H9 (cell line): ENCODE measurements around the gene FOXJ3. TPM values are rescaled to one million over a fixed set of nuclear protein-coding genes. Genes with fewer than 3 reads are reported as not detected.

ENCODE experiments used
- DNase-seq: peaks from one replicate; pipeline ENCODE4 v3.0.0-alpha.2; 2017
- H2AFZ ChIP-seq: one replicate; pipeline ENCODE4 v1.6.1; 2013; ENCODE audit warnings: mild to moderate bottlenecking, low read length, control low read depth, moderate library complexity
- H2AK5ac ChIP-seq: 2 replicates; pipeline ENCODE4 v1.6.1; 2013; ENCODE audit warnings: low read length, control low read depth, mixed read lengths; ENCODE audit not compliant: insufficient read length
- H2BK120ac ChIP-seq: one replicate; pipeline ENCODE4 v1.6.1; 2013; ENCODE audit warnings: low read depth, mild to moderate bottlenecking, low read length, control low read depth, inconsistent platforms; ENCODE audit not compliant: poor library complexity, severe bottlenecking
- H2BK12ac ChIP-seq: 2 replicates; pipeline ENCODE4 v1.6.1; 2013; ENCODE audit warnings: low read length, control low read depth, mixed read lengths, low read depth; ENCODE audit not compliant: insufficient read length
- H2BK15ac ChIP-seq: 2 replicates; pipeline ENCODE4 v1.6.1; 2013; ENCODE audit warnings: low read depth, low read length, control low read depth
- H2BK20ac ChIP-seq: one replicate; pipeline ENCODE4 v1.6.1; 2013; ENCODE audit warnings: low read depth, mild to moderate bottlenecking, low read length, control low read depth, inconsistent platforms; ENCODE audit not compliant: poor library complexity, severe bottlenecking
- H2BK5ac ChIP-seq: 2 replicates; pipeline ENCODE4 v1.6.1; 2013; ENCODE audit warnings: low read length, control low read depth, mixed read lengths; ENCODE audit not compliant: insufficient read length
- H3K14ac ChIP-seq: 2 replicates; pipeline ENCODE4 v1.6.1; 2013; ENCODE audit warnings: low read length, control low read depth; ENCODE audit not compliant: insufficient read depth
- H3K18ac ChIP-seq: 2 replicates; pipeline ENCODE4 v1.6.1; 2013; ENCODE audit warnings: low read depth, mild to moderate bottlenecking, mixed read lengths, low read length, control low read depth; ENCODE audit not compliant: insufficient read length
- H3K23ac ChIP-seq: 2 replicates; pipeline ENCODE4 v1.6.1; 2013; ENCODE audit warnings: low read length, control low read depth, mixed read lengths, low read depth; ENCODE audit not compliant: insufficient read length
- H3K23me2 ChIP-seq: 2 replicates; pipeline ENCODE4 v1.6.1; 2013; ENCODE audit warnings: low read depth, mild to moderate bottlenecking, mixed read lengths, low read length, control low read depth; ENCODE audit not compliant: insufficient read length, poor library complexity, severe bottlenecking
- H3K27ac ChIP-seq: 2 replicates; pipeline ENCODE4 v1.5.1; 2013; ENCODE audit warnings: low read length, control low read depth, mixed read lengths, low read depth; ENCODE audit not compliant: insufficient read length
- H3K27me3 ChIP-seq: 2 replicates; pipeline ENCODE4 v1.6.1; 2013; ENCODE audit warnings: low read length, control low read depth, inconsistent platforms; ENCODE audit not compliant: insufficient read depth
- H3K4ac ChIP-seq: 2 replicates; pipeline ENCODE4 v1.6.1; 2013; ENCODE audit warnings: low read depth, mild to moderate bottlenecking, control low read depth, inconsistent platforms, low read length, moderate library complexity
- H3K4me1 ChIP-seq: 2 replicates; pipeline ENCODE4 v1.6.1; 2013; ENCODE audit warnings: low read length, control low read depth, inconsistent platforms; ENCODE audit not compliant: insufficient read depth
- H3K4me2 ChIP-seq: 2 replicates; pipeline ENCODE4 v1.6.1; 2013; ENCODE audit warnings: low read length, control low read depth, mixed read lengths; ENCODE audit not compliant: insufficient read length, insufficient read depth
- H3K56ac ChIP-seq: 2 replicates; pipeline ENCODE4 v1.6.1; 2013; ENCODE audit warnings: low read depth, mild to moderate bottlenecking, mixed read lengths, low read length, control low read depth; ENCODE audit not compliant: insufficient read length
- H3K79me1 ChIP-seq: 2 replicates; pipeline ENCODE4 v1.6.1; 2013; ENCODE audit warnings: low read depth, mild to moderate bottlenecking, moderate library complexity, low read length, control low read depth, inconsistent platforms; ENCODE audit not compliant: insufficient read depth, poor library complexity, severe bottlenecking
- H3K79me2 ChIP-seq: 2 replicates; pipeline ENCODE4 v1.6.1; 2013; ENCODE audit warnings: low read length, control low read depth, inconsistent platforms; ENCODE audit not compliant: insufficient read depth
- H3K9ac ChIP-seq: 2 replicates; pipeline ENCODE4 v1.6.1; 2013; ENCODE audit warnings: low read length, control low read depth, mixed read lengths; ENCODE audit not compliant: insufficient read length; ENCODE audit errors: extremely low read depth
- H3K9me3 ChIP-seq: one replicate; pipeline ENCODE4 v1.6.1; 2013; ENCODE audit warnings: low read depth, low read length, inconsistent platforms; ENCODE audit not compliant: control insufficient read depth
- H3T11ph ChIP-seq: one replicate; pipeline ENCODE4 v1.6.1; 2013; ENCODE audit warnings: mild to moderate bottlenecking, low read length, control low read depth, inconsistent platforms
- H4K20me1 ChIP-seq: one replicate; pipeline ENCODE4 v1.6.1; 2013; ENCODE audit not compliant: control insufficient read depth, insufficient read length, insufficient read depth
- H4K5ac ChIP-seq: 2 replicates; pipeline ENCODE4 v1.6.1; 2013; ENCODE audit warnings: low read depth, mild to moderate bottlenecking, mixed read lengths, low read length, control low read depth; ENCODE audit not compliant: insufficient read length
- H4K8ac ChIP-seq: replicated peaks from 2 replicates; pipeline ENCODE4 v1.6.1; 2013; ENCODE audit warnings: low read length, control low read depth, mixed read lengths, low read depth; ENCODE audit not compliant: insufficient read length
- H4K91ac ChIP-seq: 2 replicates; pipeline ENCODE4 v1.6.1; 2013; ENCODE audit warnings: low read depth, mild to moderate bottlenecking, moderate library complexity, mixed read lengths, low read length, control low read depth; ENCODE audit not compliant: insufficient read length
- H3K27ac Mint-ChIP-seq, 3 experiments: 2 replicates in 2 of 3; 3 replicates in 1 of 3; pipeline ENCODE4 v1.8.0; 2020 to 2021; ENCODE audit warnings: mixed read lengths in 3 of 3, mild to moderate bottlenecking in 1 of 3, moderate library complexity in 1 of 3
- H3K27me3 Mint-ChIP-seq: 2 replicates; pipeline ENCODE4 v1.8.0; 2021; ENCODE audit warnings: low read depth, mild to moderate bottlenecking, moderate library complexity, mixed read lengths
- H3K36me3 Mint-ChIP-seq, 3 experiments: 2 replicates in 2 of 3; 3 replicates in 1 of 3; pipeline ENCODE4 v1.8.0; 2020 to 2021; ENCODE audit warnings: low read depth in 3 of 3, mixed read lengths in 3 of 3; ENCODE audit not compliant: insufficient read depth in 1 of 3
- H3K4me1 Mint-ChIP-seq, 2 experiments: 2 replicates each; pipeline ENCODE4 v1.8.0; 2020; ENCODE audit warnings: mixed read lengths in 2 of 2
- H3K4me3 Mint-ChIP-seq, 2 experiments: 2 replicates in 1 of 2; 3 replicates in 1 of 2; pipeline ENCODE4 v1.8.0; 2020 to 2021; ENCODE audit warnings: mild to moderate bottlenecking in 2 of 2, mixed read lengths in 2 of 2, moderate library complexity in 1 of 2
- H3K9me3 Mint-ChIP-seq, 2 experiments: 2 replicates in 1 of 2; 3 replicates in 1 of 2; pipeline ENCODE4 v1.8.0; 2020; ENCODE audit warnings: mild to moderate bottlenecking in 2 of 2, mixed read lengths in 2 of 2, moderate library complexity in 1 of 2
- CTCF ChIP-seq: fragments of 200-600 bp; sonication (generic); conservative IDR thresholded peaks from 3 replicates; pipeline ENCODE4 v1.8.0; 2021; ENCODE audit warnings: antibody characterized with exemption, mild to moderate bottlenecking
- WGBS: extraction: QIAGEN DNeasy Blood & Tissue Kit; methylation state at CpG from one replicate; pipeline ENCODE4 v1.1.7; 2013; ENCODE audit warnings: missing lambda C conversion rate, low lambda C conversion rate, mixed read lengths; ENCODE audit not compliant: insufficient read length; ENCODE audit errors: extremely low coverage; 5-methylcytosine and 5-hydroxymethylcytosine counted together
- total RNA-seq: library from RNA; stranded (reverse); gene quantifications from 2 replicates; pipeline ENCODE4 v1.2.1, GENCODE V29; 2021

Gene FOXJ3
- total RNA-seq, 1 experiment from 2014 or later = 49.9 TPM

DNA sequence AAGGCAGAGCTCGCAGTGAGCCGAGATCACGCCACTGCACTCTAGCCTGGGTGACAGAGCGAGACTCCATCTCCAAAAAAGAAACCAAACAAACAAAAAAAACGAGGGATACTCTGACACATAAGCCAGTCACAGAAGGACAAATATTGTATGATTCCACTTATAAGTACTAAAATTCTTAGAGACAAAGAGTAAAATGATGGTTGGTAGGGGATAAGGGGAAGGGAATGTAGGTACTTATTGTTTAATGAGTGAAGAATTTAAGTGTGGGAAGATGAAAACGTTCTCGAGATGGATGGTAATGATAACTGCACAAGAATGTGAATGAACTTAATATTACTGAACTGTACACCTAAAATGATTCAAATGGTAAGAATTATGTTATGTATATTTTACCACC, 103.8 kb downstream of the FOXJ3 start:
- Histone ChIP-seq H3K27me3 (no peaks in the 10 kb centered on the region), H3K9ac (no peak overlapping the region), H2BK120ac (no peak overlapping the region), H2AFZ (no peak overlapping the region), H3T11ph (no peak overlapping the region), H2AK5ac (no peak overlapping the region), H2BK5ac (no peak overlapping the region), H3K23me2 (no peaks in the 10 kb centered on the region), H3K4ac (no peak overlapping the region), H3K79me1 (no peaks in the 10 kb centered on the region), H4K8ac (no peak overlapping the region), H3K27ac (no peak overlapping the region), H2BK12ac (no peak overlapping the region), H3K18ac (no peak overlapping the region), H3K14ac (no peak overlapping the region), H3K9me3 (peaks cover under 1% of the 10 kb centered on the region), H3K4me2 (no peak overlapping the region), H4K20me1 (no peaks in the 10 kb centered on the region), H3K4me1 (no peaks in the 10 kb centered on the region), H2BK20ac (no peak overlapping the region), H3K79me2 (no peaks in the 10 kb centered on the region; the same call in 1 of the 2 replicates), H3K23ac (no peak overlapping the region), H3K56ac (no peak overlapping the region), H4K5ac (no peak overlapping the region), H4K91ac (no peak overlapping the region), H2BK15ac (no peak overlapping the region)
- Mint-ChIP-seq H3K4me3 (no peak overlapping the region), H3K36me3 (peaks cover 24 to 25% (median 25%) of the 10 kb centered on the region in 3 experiments), H3K27me3 (no peaks in the 10 kb centered on the region), H3K27ac (no peak overlapping the region), H3K4me1 (peaks cover 0 to 5% of the 10 kb centered on the region in 2 experiments; a peak in 2 of 4 replicates), H3K9me3 (peaks cover 25% of the 10 kb centered on the region in 2 experiments)
- WGBS = 100% methylated on average over 2 of the region's 7 CpGs
- TF ChIP-seq CTCF = no peak
- DNase-seq = no peak
